GM10266 (cell line): ENCODE results near the gene SIGLEC10.

Source experiments
- DNase-seq: peaks from one replicate; pipeline ENCODE4 v3.0.0; 2012; ENCODE audit errors: extremely low spot score
- CTCF ChIP-seq: IDR thresholded peaks from 2 replicates; pipeline ENCODE4 v1.5.1; 2012; ENCODE audit warnings: mild to moderate bottlenecking, low read depth; ENCODE audit not compliant: control insufficient read depth, insufficient read depth; ENCODE audit errors: missing control alignments

The SIGLEC10 gene

DNA sequence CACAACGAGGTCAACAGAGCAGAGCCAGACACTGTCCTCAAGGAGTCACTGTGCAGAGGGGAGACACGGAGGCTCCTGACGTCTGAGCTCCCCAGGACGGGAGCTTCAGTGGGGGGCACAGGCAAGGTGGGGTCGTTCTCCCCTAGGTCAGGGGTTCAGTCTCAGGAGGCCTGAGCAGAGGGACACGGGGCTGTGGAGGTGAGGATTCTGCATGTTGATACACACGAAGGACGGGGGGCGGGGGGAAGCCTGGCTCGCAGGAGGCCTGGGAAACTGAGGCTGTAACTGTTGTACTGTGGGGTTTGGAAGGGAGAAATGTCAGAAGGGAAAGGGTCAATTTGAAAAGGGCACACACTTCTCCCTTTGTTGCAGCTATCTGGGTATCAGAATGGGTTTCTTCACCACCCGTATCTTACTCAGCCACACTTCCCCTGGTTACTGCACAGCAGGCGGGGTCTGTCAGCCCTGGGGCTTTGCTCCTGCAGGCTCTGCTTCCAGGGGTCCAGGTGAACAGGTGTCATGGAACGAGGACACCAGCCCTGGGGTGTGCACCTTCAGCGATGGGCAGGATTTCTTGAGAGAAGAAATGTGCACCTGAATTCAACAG lies 41.6 kb upstream of the SIGLEC10 start:
- TF ChIP-seq CTCF: no peak
- no peak for DNase-seq

DNA sequence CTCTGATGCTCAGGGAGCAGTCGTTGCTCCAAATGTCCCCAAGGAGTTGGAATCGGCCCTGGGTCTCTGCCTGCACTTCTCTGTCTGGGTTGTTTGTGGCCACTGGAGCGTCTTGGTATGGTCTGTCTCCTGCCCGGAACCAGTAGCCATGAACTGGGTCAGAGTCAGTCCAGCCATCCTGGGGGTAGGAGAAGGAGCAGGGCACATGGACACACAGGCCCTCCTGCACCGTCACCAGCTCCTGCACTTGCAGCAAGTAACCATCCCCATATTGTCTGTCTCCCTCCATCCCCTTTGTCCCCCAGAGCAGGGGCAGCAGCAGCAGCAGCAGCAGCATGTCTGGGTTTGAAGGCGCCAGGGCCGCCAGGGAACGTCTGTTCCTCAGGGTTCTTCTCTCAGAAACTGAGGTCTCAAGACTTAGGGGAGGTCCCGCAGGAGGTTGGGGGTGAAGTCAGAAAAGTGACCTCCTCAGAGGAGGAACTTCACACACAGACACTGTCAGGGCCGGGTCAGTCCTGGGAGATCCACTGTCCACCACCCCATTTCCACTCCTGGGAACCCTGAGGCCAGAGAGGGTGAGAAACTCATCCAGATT lies 40.7 kb upstream of the SIGLEC10 start, which contains the start of gene SIGLEC8:
Gene SIGLEC8 (minus strand): TSS at position 404 of the 595 bp plus-strand sequence. CDS start 67 bp downstream, at position 337.
- no peak for DNase-seq
- no peak for TF ChIP-seq CTCF

GRCh38 chr19:51457351-51458013 lies 40.0 kb upstream of the SIGLEC10 start:
- no peak for TF ChIP-seq CTCF

DNA sequence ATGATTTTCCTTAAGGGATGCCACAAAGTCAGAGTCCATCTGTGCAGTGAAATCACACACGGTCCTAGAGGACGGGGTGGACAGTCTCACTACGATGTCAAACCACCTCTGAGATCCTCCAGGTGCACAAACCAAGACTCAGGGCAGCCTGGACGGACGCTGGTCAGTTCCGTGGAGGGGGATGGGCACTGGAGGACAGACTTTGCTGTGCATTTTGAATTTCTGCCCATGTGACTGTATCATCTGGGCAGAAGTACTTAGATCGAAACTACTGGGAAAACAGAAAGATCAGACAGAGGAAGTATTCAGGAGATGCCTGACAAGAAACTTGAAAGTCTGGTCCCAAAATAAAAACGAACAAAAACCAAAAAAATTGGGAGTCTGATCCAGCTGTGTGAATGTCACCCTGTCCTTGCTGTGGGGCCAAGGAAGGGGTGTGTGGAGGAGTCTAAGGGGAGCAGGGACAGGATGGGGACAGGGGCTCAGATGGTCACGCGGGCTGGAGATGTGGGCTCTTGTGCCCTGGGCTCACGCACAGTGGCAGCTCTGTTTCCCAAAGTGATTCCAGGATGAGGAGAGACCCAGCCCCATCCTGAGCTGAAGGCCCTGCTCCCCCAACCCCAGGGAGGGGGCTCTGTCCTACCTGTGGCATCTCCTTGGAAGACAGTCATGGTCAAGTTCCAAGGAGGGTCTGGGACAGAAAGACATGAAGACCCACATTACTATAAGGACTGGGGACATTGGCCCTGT lies 39.3 kb upstream of the SIGLEC10 start:
- DNase-seq: no peak
- no peak for TF ChIP-seq CTCF

More at GRCh38 chr19:51457351-51458013, 40.0 kb upstream of the SIGLEC10 start:
- DNase-seq: no peak

- DNase-seq: no peak
- no peak for TF ChIP-seq CTCF
Observed at GRCh38 chr19:51450730-51451307, 33.4 kb upstream of the SIGLEC10 start.

DNA sequence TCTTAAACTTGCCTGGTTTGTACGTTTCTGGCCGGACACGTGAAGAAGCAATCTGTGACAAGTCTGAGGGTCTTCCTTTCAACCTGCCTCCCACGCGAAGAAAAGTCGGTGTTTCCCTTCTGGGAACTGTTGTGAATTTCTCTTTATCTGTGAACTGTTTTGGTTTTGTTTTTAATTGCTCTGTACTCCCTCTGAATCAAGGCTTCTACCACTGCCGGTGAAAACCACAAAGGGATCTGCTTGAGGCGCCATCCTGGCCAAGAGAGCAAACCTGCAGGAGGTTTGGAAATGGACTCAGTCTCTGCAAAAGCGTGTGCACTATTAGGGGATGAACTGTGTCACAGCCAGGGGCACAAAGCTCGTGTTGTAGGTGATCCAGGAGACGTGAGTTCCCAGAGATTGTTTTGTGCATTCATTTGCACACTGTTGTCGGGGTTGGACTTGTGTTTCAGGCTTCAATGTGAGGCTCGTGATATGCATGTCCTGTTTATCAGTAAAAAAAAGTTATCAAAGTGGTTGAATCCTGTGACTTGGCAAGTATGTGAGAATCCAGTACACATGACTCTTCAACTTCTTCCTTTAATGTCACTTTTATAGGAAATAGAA lies 31.1 kb upstream of the SIGLEC10 start:
- TF ChIP-seq CTCF: no peak
- DNase-seq: no peak
